Esophagus muscularis mucosa (tissue), 3 donors: ENCODE results near the gene GNG8.

ENCODE experiments used
- POLR2A ChIP-seq: fragments of 450-650 bp; IDR thresholded peaks from one replicate; pipeline ENCODE4 v1.6.1; 2017; ENCODE audit warnings: antibody characterized with exemption, moderate library complexity, mild to moderate bottlenecking, low read depth
- POLR2AphosphoS5 ChIP-seq, 2 donors: sonication (generic); formaldehyde crosslinking; IDR thresholded peaks; one replicate each; pipeline ENCODE4 v1.6.1; 2017; ENCODE audit warnings: antibody characterized with exemption in 2 of 2
- TF ChIP-seq, protein P1 (sequence below), 3 experiments: fragments of 200-600 bp in 2 of 3; fragments of 450-650 bp in 1 of 3; sonication (generic) in 2 of 3; IDR thresholded peaks; one replicate each; pipeline ENCODE4 v1.5.1; 2017 to 2019; ENCODE audit warnings: antibody characterized with exemption in 3 of 3, mild to moderate bottlenecking in 2 of 3, moderate library complexity in 1 of 3

GRCh38 chr19:46586294-46586693 is 49.7 kb downstream of the GNG8 start:
- TF ChIP-seq POLR2AphosphoS5 (IDR thresholded peaks at IDR 0.05) = no peak
- TF ChIP-seq, protein P1, sequence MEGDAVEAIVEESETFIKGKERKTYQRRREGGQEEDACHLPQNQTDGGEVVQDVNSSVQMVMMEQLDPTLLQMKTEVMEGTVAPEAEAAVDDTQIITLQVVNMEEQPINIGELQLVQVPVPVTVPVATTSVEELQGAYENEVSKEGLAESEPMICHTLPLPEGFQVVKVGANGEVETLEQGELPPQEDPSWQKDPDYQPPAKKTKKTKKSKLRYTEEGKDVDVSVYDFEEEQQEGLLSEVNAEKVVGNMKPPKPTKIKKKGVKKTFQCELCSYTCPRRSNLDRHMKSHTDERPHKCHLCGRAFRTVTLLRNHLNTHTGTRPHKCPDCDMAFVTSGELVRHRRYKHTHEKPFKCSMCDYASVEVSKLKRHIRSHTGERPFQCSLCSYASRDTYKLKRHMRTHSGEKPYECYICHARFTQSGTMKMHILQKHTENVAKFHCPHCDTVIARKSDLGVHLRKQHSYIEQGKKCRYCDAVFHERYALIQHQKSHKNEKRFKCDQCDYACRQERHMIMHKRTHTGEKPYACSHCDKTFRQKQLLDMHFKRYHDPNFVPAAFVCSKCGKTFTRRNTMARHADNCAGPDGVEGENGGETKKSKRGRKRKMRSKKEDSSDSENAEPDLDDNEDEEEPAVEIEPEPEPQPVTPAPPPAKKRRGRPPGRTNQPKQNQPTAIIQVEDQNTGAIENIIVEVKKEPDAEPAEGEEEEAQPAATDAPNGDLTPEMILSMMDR (IDR thresholded peaks at IDR 0.05) = no peak
- TF ChIP-seq POLR2A = no peak
